OCI-LY1 (cell line): ENCODE results near the gene MFF.

ENCODE experiments used
- H2AFZ ChIP-seq: fragments of 200-600 bp; sonication (generic), shearing (Covaris generic); 2 replicates; pipeline ENCODE4 v1.6.0; 2014; ENCODE audit warnings: antibody characterized with exemption, mild to moderate bottlenecking, low read length
- H3F3A ChIP-seq: fragments of 200-600 bp; sonication (generic), shearing (Covaris generic); 2 replicates; pipeline ENCODE4 v1.6.0; 2014; ENCODE audit warnings: mild to moderate bottlenecking, antibody characterized with exemption, low read length, moderate library complexity; ENCODE audit not compliant: insufficient read depth
- H3K27ac ChIP-seq: fragments of 200-600 bp; sonication (generic); 2 replicates; pipeline ENCODE4 v1.5.1; 2014; ENCODE audit warnings: low read length, mixed run types, mild to moderate bottlenecking, low read depth; ENCODE audit not compliant: poor library complexity, severe bottlenecking
- H3K27me3 ChIP-seq: fragments of 200-600 bp; sonication (generic); 2 replicates; pipeline ENCODE4 v1.6.0; 2014; ENCODE audit warnings: antibody characterized with exemption, mild to moderate bottlenecking, low read length, moderate library complexity; ENCODE audit not compliant: insufficient read depth
- H3K36me3 ChIP-seq: fragments of 200-600 bp; sonication (generic); 2 replicates; pipeline ENCODE4 v1.6.1; 2014; ENCODE audit warnings: mild to moderate bottlenecking, antibody characterized with exemption, low read length, moderate library complexity, mixed read lengths; ENCODE audit not compliant: insufficient read depth
- H3K4me1 ChIP-seq: fragments of 200-600 bp; sonication (generic); 2 replicates; pipeline ENCODE4 v1.5.1; 2014; ENCODE audit warnings: mild to moderate bottlenecking, low read length, moderate library complexity; ENCODE audit not compliant: insufficient read depth, severe bottlenecking
- H3K4me2 ChIP-seq: fragments of 200-600 bp; sonication (generic), shearing (Covaris generic); 2 replicates; pipeline ENCODE4 v1.6.1; 2014; ENCODE audit warnings: low read length
- H3K4me3 ChIP-seq: fragments of 200-600 bp; sonication (generic); 2 replicates; pipeline ENCODE4 v1.5.1; 2014; ENCODE audit warnings: low read length, low read depth, mild to moderate bottlenecking, mixed read lengths; ENCODE audit not compliant: poor library complexity, severe bottlenecking
- H3K79me2 ChIP-seq: fragments of 200-600 bp; shearing (Covaris generic); 2 replicates; pipeline ENCODE4 v1.6.1; 2016; ENCODE audit warnings: mixed run types, low read length, mixed read lengths; ENCODE audit not compliant: insufficient read depth
- H3K9ac ChIP-seq: fragments of 200-600 bp; sonication (generic), shearing (Covaris generic); 2 replicates; pipeline ENCODE4 v1.6.1; 2014; ENCODE audit warnings: mild to moderate bottlenecking, low read length, mixed read lengths
- H3K9me2 ChIP-seq: fragments of 200-600 bp; sonication (generic), shearing (Covaris generic); 2 replicates; pipeline ENCODE4 v1.6.1; 2014; ENCODE audit warnings: low read depth, mild to moderate bottlenecking, low read length, mixed read lengths
- H3K9me3 ChIP-seq: fragments of 200-600 bp; shearing (Covaris generic); 2 replicates; pipeline ENCODE4 v1.6.1; 2014; ENCODE audit warnings: low read length, mixed read lengths
- H4K20me1 ChIP-seq: fragments of 200-600 bp; sonication (generic), shearing (Covaris generic); 2 replicates; pipeline ENCODE4 v1.6.0; 2016; ENCODE audit warnings: mild to moderate bottlenecking, low read length; ENCODE audit not compliant: insufficient read depth
- CTCF ChIP-seq: fragments of 200-600 bp; sonication (generic), shearing (Covaris generic); IDR thresholded peaks from 2 replicates; pipeline ENCODE4 v1.5.1; 2017; ENCODE audit warnings: mild to moderate bottlenecking, antibody characterized with exemption, low read length, moderate library complexity, mixed read lengths
- EZH2 ChIP-seq: fragments of 200-600 bp; sonication (generic), shearing (Covaris generic); IDR thresholded peaks from 2 replicates; pipeline ENCODE4 v1.8.0; 2017; ENCODE audit warnings: borderline replicate concordance, mixed run types, mild to moderate bottlenecking, antibody characterized with exemption, low read length, moderate library complexity, mixed read lengths

MFF gene

GRCh38 chr2:227365833-227366232 is 40.8 kb downstream of the MFF start:
- H4K20me1 ChIP-seq, result no peaks in the 10 kb centered on the region
- H3K79me2 ChIP-seq, result no peaks in the 10 kb centered on the region
- H3K9me3 ChIP-seq, result no peaks in the 10 kb centered on the region
- H3K27ac ChIP-seq, result no peak overlapping the region
- no peaks in the 10 kb centered on the region for H3K27me3 ChIP-seq
- no peaks in the 10 kb centered on the region for H3K36me3 ChIP-seq
- TF ChIP-seq EZH2 (no peak), CTCF (no peak)
- no peaks in the 10 kb centered on the region for H3K9me2 ChIP-seq
- H3F3A ChIP-seq, result no peaks in the 10 kb centered on the region
- no peaks in the 10 kb centered on the region for H3K4me1 ChIP-seq
- H2AFZ ChIP-seq, result no peak overlapping the region
- H3K4me2 ChIP-seq, result no peak overlapping the region
- no peak overlapping the region for H3K9ac ChIP-seq
- H3K4me3 ChIP-seq, result no peak overlapping the region

- H3K27ac ChIP-seq, result no peak overlapping the region
- no peak overlapping the region for H3K4me2 ChIP-seq
- no peaks in the 10 kb centered on the region for H3K4me1 ChIP-seq
Measured at GRCh38 chr2:227366769-227367426, 41.8 kb downstream of the MFF start.

GRCh38 chr2:227367427-227367795 is 42.4 kb downstream of the MFF start:
- no peaks in the 10 kb centered on the region for H4K20me1 ChIP-seq
- H3K9me3 ChIP-seq, result no peaks in the 10 kb centered on the region
- H3K9me2 ChIP-seq, result no peaks in the 10 kb centered on the region
- H3F3A ChIP-seq, result no peaks in the 10 kb centered on the region
- no peak overlapping the region for H3K4me3 ChIP-seq
- H3K9ac ChIP-seq, result no peak overlapping the region
- TF ChIP-seq CTCF (no peak), EZH2 (no peak)
- no peaks in the 10 kb centered on the region for H3K27me3 ChIP-seq
- no peaks in the 10 kb centered on the region for H3K79me2 ChIP-seq
- no peak overlapping the region for H3K27ac ChIP-seq
- no peak overlapping the region for H3K4me2 ChIP-seq
- H2AFZ ChIP-seq, result no peak overlapping the region
- H3K4me1 ChIP-seq, result no peaks in the 10 kb centered on the region
- H3K36me3 ChIP-seq, result no peaks in the 10 kb centered on the region

More at GRCh38 chr2:227366769-227367426, 41.8 kb downstream of the MFF start:
- Histone ChIP-seq H3K9me3 (no peaks in the 10 kb centered on the region), H3F3A (no peaks in the 10 kb centered on the region), H3K27me3 (no peaks in the 10 kb centered on the region), H3K9me2 (no peaks in the 10 kb centered on the region), H3K36me3 (no peaks in the 10 kb centered on the region), H3K9ac (no peak overlapping the region), H2AFZ (no peak overlapping the region), H4K20me1 (no peaks in the 10 kb centered on the region), H3K79me2 (no peaks in the 10 kb centered on the region), H3K4me3 (no peak overlapping the region)
- no peak for TF ChIP-seq EZH2
- no peak for TF ChIP-seq CTCF
